Ovary (tissue), 3 donors: ENCODE data around the gene MROH2A.

Source experiments
- CTCF ChIP-seq, 3 donors: fragments of 450-650 bp in 2 of 3; fragments of 200-600 bp in 1 of 3; IDR thresholded peaks; one replicate each; pipeline versions ENCODE4 v1.5.1 to v1.8.0; 2016 to 2022; ENCODE audit warnings: antibody characterized with exemption in 3 of 3, mild to moderate bottlenecking in 1 of 3
- EP300 ChIP-seq: sonication (generic); formaldehyde crosslinking; IDR thresholded peaks from one replicate; pipeline ENCODE4 v1.6.1; 2017; ENCODE audit warnings: antibody characterized with exemption
- POLR2A ChIP-seq: fragments of 450-650 bp; IDR thresholded peaks from one replicate; pipeline ENCODE4 v1.6.1; 2017; ENCODE audit warnings: antibody characterized with exemption, mild to moderate bottlenecking, moderate library complexity
- donor health status: DM: no; HTN: no; CAD: no.

GRCh38 chr2:233756429-233757081, 21.6 kb upstream of the MROH2A start:
- no peak for TF ChIP-seq CTCF (IDR thresholded peaks at IDR 0.05)
- TF ChIP-seq POLR2A: no peak
- TF ChIP-seq EP300: no peak
